ENCODE results near the gene ZP1. TPM values are rescaled to one million over a fixed set of nuclear protein-coding genes. Genes with fewer than 3 reads are reported as not detected.
A peak's percentile ranks its signal among the peaks of the same experiment; 100 is the strongest.

Gene ZP1
- total and polyA plus RNA-seq, 12 donors: 0.16 to 0.51 (median 0.33) TPM; not detected in 7

DNA sequence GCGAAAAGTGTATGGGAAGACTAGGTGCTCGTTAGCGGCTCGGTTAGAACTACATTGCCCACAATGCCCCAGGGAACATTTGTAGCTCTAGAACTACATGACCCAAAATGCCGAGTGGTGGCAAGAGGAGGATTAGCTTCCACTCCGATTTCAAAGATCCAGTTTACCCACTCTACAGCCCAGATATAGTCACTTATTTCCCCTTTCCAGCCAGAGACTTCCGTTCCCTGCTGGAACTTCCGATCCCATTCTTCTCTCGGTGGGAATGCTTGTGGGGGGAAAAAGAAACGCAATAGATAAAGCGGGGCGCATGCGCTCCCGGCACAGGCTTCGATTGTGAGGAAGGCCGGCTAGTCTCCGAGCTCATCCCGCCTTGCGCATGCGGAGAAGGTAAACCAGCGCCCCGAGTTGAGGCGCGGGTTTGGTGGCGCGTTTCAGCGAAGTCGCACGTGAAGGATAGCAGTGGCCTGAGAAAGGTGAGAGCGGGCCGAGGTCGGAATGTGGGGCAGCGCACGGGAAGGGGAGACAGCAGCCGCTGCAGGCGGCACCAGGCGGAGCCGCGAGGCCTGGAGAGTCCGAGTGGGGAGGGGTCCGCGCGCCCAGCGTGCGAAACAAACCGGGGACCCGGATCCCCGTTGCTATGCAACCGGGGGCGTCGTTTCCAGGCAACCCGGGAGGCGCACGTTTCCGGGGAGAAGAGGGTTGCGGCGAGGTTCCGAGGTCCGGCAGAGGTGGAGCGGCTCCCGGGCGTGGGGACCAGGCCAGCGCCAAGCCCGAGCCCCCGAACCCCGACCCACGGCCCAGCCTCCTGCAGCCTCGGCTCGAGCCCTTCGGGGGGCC lies 46.7 kb downstream of the ZP1 start, which contains the start of gene TMEM109:
Gene TMEM109, plus strand, starts transcription at position 366 of the 840 bp plus-strand sequence. CDS start 5,536 bp downstream, outside the sequence.
- H3K4me1 ChIP-seq: peaks cover 11 to 85% (median 65%) of the 10 kb centered on the region in 9 donors
- TF ChIP-seq, protein P1, sequence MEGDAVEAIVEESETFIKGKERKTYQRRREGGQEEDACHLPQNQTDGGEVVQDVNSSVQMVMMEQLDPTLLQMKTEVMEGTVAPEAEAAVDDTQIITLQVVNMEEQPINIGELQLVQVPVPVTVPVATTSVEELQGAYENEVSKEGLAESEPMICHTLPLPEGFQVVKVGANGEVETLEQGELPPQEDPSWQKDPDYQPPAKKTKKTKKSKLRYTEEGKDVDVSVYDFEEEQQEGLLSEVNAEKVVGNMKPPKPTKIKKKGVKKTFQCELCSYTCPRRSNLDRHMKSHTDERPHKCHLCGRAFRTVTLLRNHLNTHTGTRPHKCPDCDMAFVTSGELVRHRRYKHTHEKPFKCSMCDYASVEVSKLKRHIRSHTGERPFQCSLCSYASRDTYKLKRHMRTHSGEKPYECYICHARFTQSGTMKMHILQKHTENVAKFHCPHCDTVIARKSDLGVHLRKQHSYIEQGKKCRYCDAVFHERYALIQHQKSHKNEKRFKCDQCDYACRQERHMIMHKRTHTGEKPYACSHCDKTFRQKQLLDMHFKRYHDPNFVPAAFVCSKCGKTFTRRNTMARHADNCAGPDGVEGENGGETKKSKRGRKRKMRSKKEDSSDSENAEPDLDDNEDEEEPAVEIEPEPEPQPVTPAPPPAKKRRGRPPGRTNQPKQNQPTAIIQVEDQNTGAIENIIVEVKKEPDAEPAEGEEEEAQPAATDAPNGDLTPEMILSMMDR (IDR thresholded peaks at IDR 0.05): no peak
- DNase-seq: peak; percentile 89 to 90
- H3K27ac ChIP-seq: peak within 1 kb of the TSS; percentile 77 to 94 (median 90)
- H3K27me3 ChIP-seq: no peaks in the 10 kb centered on the region
- H3K9me3 ChIP-seq: no peaks in the 10 kb centered on the region
- intact Hi-C loops (cut with DNase I): loop anchor here in 3 of 10 donors (10.0 kb wide), 2 partner anchors 211 to 221 kb away; no protein-coding TSS in a partner anchor
- WGBS, 2 donors: 0% methylated on average over 59 to 70 of the region's 70 CpGs
- ATAC-seq: peak; percentile 82 to 89 (median 87)
- H3K36me3 ChIP-seq: peaks cover 0 to 7% (median 0%) of the 10 kb centered on the region in 9 donors
- peak within 1 kb of the TSS; percentile 63 to 93 (median 84) for H3K4me3 ChIP-seq

DNA sequence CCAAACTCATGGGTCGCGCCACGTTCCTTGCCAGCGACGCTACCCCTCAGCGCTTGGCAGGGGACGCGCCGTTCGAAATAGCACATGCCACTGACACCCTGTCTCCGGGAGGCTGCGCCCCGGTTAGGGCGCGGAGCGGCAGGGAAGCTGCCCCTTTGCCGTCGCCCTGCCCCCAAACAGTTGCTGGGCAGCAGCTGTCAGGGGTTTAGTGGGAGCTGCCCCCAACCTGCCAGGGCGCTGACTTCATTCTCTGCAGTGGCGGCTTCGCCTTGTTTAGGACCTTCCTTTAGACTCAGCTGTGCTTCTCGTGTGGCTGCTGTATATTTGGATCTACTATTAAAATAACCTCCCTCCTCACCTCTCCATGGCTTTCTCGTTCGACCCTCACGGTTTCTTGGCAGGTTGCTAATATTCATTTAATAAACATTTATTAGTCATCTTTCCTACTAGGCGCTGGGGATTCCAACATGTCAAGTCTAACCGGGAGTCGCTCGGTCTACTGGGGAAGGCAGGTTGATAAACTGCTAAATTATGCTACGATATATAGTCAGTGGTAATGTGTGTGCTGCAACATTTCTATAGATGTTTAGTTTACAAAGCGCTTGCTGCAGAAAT lies 47.4 kb downstream of the ZP1 start:
- peak in 1 of 2 donors; percentile 55 for DNase-seq
- intact Hi-C loops (cut with DNase I): loop anchor here in 4 of 10 donors (5.0 to 10.0 kb wide), 4 partner anchors 38 to 220 kb away; partner anchors contain the start of gene SLC15A3 (in 2 of the 4)
- Histone ChIP-seq H3K27ac (peak overlapping the region; percentile 77 to 94 (median 90)), H3K36me3 (peaks cover 0 to 12% (median under 1%) of the 10 kb centered on the region in 9 donors), H3K9me3 (no peaks in the 10 kb centered on the region), H3K27me3 (no peaks in the 10 kb centered on the region), H3K4me1 (peaks cover 11 to 88% (median 71%) of the 10 kb centered on the region in 9 donors), H3K4me3 (peak overlapping the region; percentile 63 to 93 (median 84))
- peak; percentile 19 to 66 (median 46) for ATAC-seq
- WGBS, 2 donors: 1% methylated on average over 31 of the region's 31 CpGs
- TF ChIP-seq, protein P1 (IDR thresholded peaks at IDR 0.05): no peak

DNA sequence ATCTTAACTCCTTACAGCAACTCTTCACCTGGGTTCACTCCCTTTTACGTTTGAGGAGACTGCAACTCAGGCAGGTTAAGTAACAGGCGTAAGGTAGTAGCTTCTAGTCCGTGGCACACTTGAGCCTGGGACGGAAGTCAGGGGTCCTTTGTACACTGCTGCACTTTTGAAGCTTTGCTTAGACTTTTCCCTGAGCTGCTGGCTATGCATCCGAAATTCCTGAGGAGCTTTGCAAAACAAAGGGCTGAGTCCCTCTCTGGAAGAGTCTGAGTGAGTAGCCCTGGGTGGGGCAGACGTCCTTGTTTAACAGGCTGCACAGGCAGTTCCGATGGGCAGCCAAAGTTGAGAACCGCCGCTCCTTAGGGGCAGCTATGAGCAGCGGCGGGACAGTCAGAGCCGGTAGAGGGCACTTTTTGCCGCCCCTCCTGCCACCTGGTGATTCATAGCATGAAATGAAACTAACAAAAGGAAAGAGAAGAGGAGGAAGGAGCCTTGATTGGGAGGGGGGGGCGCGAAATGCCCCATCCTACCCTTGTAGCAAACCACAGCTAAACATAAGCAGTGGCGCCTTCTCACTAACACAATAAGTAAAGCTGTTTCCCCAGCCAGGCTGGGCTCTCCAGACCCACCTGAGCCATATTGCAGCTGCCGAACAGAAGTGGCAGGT lies 48.0 kb downstream of the ZP1 start:
- ATAC-seq (peak; percentile 17 to 63 (median 52)), DNase-seq (peak in 1 of 2 donors; percentile 57)
- TF ChIP-seq, protein P1 (IDR thresholded peaks at IDR 0.05): peak in 7 of 9 donors; percentile 13 to 61 (median 43)
- 9 to 12% methylated on average over 17 of the region's 17 CpGs for WGBS, 2 donors
- Histone ChIP-seq H3K27me3 (no peaks in the 10 kb centered on the region), H3K4me1 (peaks cover 11 to 89% (median 76%) of the 10 kb centered on the region in 9 donors), H3K27ac (peak overlapping the region in 9 of 10 donors; percentile 82 to 94 (median 91)), H3K9me3 (no peaks in the 10 kb centered on the region), H3K36me3 (peaks cover 0 to 18% (median 7%) of the 10 kb centered on the region in 9 donors), H3K4me3 (peak overlapping the region; percentile 63 to 93 (median 84))
- intact Hi-C loops (cut with DNase I): loop anchor here in 4 of 10 donors (5.0 to 10.0 kb wide), 4 partner anchors 37 to 219 kb away; partner anchors contain the start of gene SLC15A3 (in 2 of the 4)
